Fibroblast of the conjunctiva (primary cell): ENCODE measurements around the gene ZFP2.

Experiments
- DNase-seq: peaks from one replicate; pipeline ENCODE4 v3.0.0-alpha.2; 2010; ENCODE audit warnings: low read depth

Gene ZFP2

DNA sequence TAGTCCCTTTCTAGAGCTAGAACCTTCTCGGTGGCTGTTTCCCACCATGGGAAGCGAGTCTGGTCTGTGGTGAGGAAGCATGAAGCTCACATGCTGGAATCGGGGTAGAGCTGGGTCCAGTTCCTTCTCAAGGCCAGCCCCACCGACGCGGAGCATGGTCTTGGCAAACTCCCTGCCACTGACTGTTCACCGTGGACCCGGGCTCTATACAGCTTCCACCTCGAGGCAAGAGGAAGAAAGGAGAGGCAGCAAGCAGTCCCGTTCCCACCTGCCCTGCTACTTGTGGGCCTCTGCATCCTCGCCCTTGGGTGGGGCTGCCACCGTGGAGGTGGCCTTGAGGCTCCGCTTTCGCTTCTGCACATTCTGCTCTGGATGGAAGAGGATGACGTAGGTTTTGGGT is 85.7 kb downstream of the ZFP2 start:
- no peak for DNase-seq
